WTC11 (cell line): ENCODE data around the gene KBTBD8. TPM values are rescaled to one million over a fixed set of nuclear protein-coding genes. Genes with fewer than 3 reads are reported as not detected.

Experiments used
- ATAC-seq: fragments of 200-7000 bp; cut with Tn5 transposase; 2 replicates; pipeline ENCODE4 v1.10.0; 2021; ENCODE audit warnings: mild to moderate bottlenecking, moderate library complexity
- CTCF ChIA-PET: fragments of 300-600 bp; sonication (Branson Sonifier 250); formaldehyde crosslinking; loops from one replicate; lab custom pipeline; 2021; ENCODE audit warnings: antibody characterized with exemption; lab: Charles Lee
- POLR2A ChIA-PET: fragments of 350-600 bp; sonication (Branson Sonifier 250); formaldehyde crosslinking; loops from one replicate; lab custom pipeline; 2021; ENCODE audit warnings: antibody characterized with exemption; lab: Charles Lee
- DNase-seq: peaks from one replicate; pipeline ENCODE4 v3.0.0; 2021; ENCODE audit warnings: low spot score
- H3K27ac Mint-ChIP-seq: 2 replicates; pipeline ENCODE4 v1.8.0; 2021; ENCODE audit warnings: mixed read lengths
- H3K27me3 Mint-ChIP-seq: 2 replicates; pipeline ENCODE4 v1.8.0; 2021; ENCODE audit warnings: low read depth, mild to moderate bottlenecking, moderate library complexity, mixed read lengths
- H3K36me3 Mint-ChIP-seq: 2 replicates; pipeline ENCODE4 v1.8.0; 2021; ENCODE audit warnings: mixed read lengths
- H3K4me1 Mint-ChIP-seq: 2 replicates; pipeline ENCODE4 v1.8.0; 2022; ENCODE audit warnings: mixed read lengths
- H3K4me3 Mint-ChIP-seq: 2 replicates; pipeline ENCODE4 v1.8.0; 2021; ENCODE audit warnings: mild to moderate bottlenecking, moderate library complexity, mixed read lengths
- H3K9me3 Mint-ChIP-seq: 2 replicates; pipeline ENCODE4 v1.8.0; 2021; ENCODE audit warnings: mixed read lengths
- AFF4 ChIP-seq: sonication (generic); formaldehyde crosslinking; IDR thresholded peaks from 2 replicates; pipeline ENCODE4 v1.8.1; 2023; ENCODE audit warnings: mild to moderate bottlenecking, missing genetic modification reagents, borderline replicate concordance
- AR ChIP-seq: fragments of 250-450 bp; sonication (Bioruptor Pico); IDR thresholded peaks from 2 replicates; pipeline ENCODE4 v1.9.0; 2021; ENCODE audit warnings: mild to moderate bottlenecking
- ARID4B ChIP-seq: sonication (generic); formaldehyde crosslinking; IDR thresholded peaks from 2 replicates; pipeline ENCODE4 v1.8.0; 2023; ENCODE audit warnings: missing genetic modification reagents, mild to moderate bottlenecking, borderline replicate concordance
- ATF3 ChIP-seq: sonication (generic); formaldehyde crosslinking; conservative IDR thresholded peaks from 2 replicates; pipeline ENCODE4 v1.8.1; 2022; ENCODE audit warnings: mild to moderate bottlenecking, missing genetic modification reagents
- SMAD4 ChIP-seq: sonication (generic); formaldehyde crosslinking; IDR thresholded peaks from 2 replicates; pipeline ENCODE4 v1.8.0; 2022; ENCODE audit warnings: mild to moderate bottlenecking, missing genetic modification reagents
- TEAD4 ChIP-seq: sonication (generic); formaldehyde crosslinking; IDR thresholded peaks from 2 replicates; pipeline ENCODE4 v1.8.0; 2022; ENCODE audit warnings: mild to moderate bottlenecking, missing genetic modification reagents
- ZMAT4 ChIP-seq: fragments of 250-450 bp; sonication (Bioruptor Pico); IDR thresholded peaks from 2 replicates; pipeline ENCODE4 v1.9.0; 2021; ENCODE audit warnings: mild to moderate bottlenecking
- ZNF416 ChIP-seq: fragments of 250-450 bp; sonication (Bioruptor Pico); IDR thresholded peaks from 2 replicates; pipeline ENCODE4 v1.9.0; 2021; ENCODE audit warnings: mild to moderate bottlenecking, inconsistent platforms
- ZNF532 ChIP-seq: fragments of 250-450 bp; sonication (Bioruptor Pico); IDR thresholded peaks from 2 replicates; pipeline ENCODE4 v1.9.0; 2021; ENCODE audit warnings: mild to moderate bottlenecking, borderline replicate concordance
- ZSCAN18 ChIP-seq: fragments of 250-450 bp; sonication (Bioruptor Pico); IDR thresholded peaks from 2 replicates; pipeline ENCODE4 v2.1.2; 2022; ENCODE audit warnings: mild to moderate bottlenecking, moderate library complexity
- total RNA-seq: library from RNA; stranded (reverse); gene quantifications from 3 replicates; pipeline ENCODE4 v1.2.3, GENCODE V29; 2021

KBTBD8 gene
- total RNA-seq, 1 experiment from 2014 or later = 15.0 TPM

- TF ChIP-seq ZNF532 (CRISPR knock-in tag) = no peak
- no peak for TF ChIP-seq ZMAT4
These were observed 3.2 kb downstream of the KBTBD8 start (continued) for GRCh38 chr3:67001086-67001861.

GRCh38 chr3:67005974-67006373, 7.9 kb downstream of the KBTBD8 start:
- POLR2A ChIA-PET = no interaction called here

More at GRCh38 chr3:67005974-67006373, 7.9 kb downstream of the KBTBD8 start:
- Mint-ChIP-seq H3K4me1 (peaks cover 22% of the 10 kb centered on the region), H3K4me3 (no peak overlapping the region), H3K9me3 (no peaks in the 10 kb centered on the region), H3K27ac (peak overlapping the region; percentile 44; the same call in 1 of the 2 replicates), H3K27me3 (no peaks in the 10 kb centered on the region), H3K36me3 (peaks cover 17% of the 10 kb centered on the region)
- DNase-seq (no peak), ATAC-seq (no peak)
- CTCF ChIA-PET = no interaction called here
- TF ChIP-seq TEAD4 (CRISPR knock-in tag) (no peak), ZNF416 (CRISPR knock-in tag) (no peak), SMAD4 (no peak), AR (CRISPR knock-in tag) (no peak), AFF4 (CRISPR knock-in tag) (no peak), ZSCAN18 (CRISPR knock-in tag) (no peak), ATF3 (CRISPR knock-in tag) (no peak), ARID4B (no peak)
